ENCODE results near the gene CDHR4. TPM values are rescaled to one million over a fixed set of nuclear protein-coding genes. Genes with fewer than 3 reads are reported as not detected.

Gene CDHR4
- total RNA-seq, 1 donor from 2014 or later = not detected

DNA sequence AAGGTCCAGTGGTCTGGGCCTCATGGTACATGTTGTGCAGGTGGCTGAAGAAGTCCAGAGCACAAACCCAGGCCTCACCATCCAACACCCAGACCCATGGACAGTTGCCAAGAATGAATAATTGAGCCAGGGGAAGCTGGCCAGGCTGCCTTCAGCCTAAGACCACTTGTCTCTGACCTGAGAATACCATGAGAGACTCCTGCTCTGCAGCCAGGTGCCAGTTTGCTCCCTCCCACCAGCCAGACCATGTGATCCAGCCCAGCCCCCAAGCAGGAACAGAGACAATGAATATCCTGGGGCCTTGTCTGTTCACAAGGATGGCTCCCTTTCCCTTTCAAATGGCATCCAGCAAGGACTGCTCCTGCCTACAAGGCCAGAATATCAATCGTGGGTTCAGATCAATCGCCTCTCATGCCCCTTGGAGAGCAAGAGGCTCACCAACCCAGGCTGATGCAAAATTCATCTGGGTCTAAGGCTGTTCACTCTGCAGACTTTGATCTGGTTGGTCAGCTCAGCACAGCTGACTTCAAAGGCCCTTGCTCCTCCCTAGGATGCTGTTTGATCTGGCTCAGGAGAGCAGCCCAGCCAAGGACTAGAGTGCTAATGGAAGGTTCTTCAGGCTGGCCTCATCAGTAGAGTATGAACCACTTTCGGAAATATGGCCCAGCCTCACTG lies 43.3 kb upstream of the CDHR4 start:
- Histone ChIP-seq H3K79me2 (ENCODE audit: low read depth) (no peaks in the 10 kb centered on the region), H2AFZ (replicated peaks) (no peak overlapping the region), H3K9ac (no peak overlapping the region), H3K4me2 (no peak overlapping the region), H3K27me3 (no peaks in the 10 kb centered on the region), H3F3A (ENCODE audit: low read depth) (no peaks in the 10 kb centered on the region), H3K4me1 (no peaks in the 10 kb centered on the region), H4K20me1 (ENCODE audit: low read depth) (no peaks in the 10 kb centered on the region), H3K4me3 (no peak overlapping the region), H3K27ac (no peak overlapping the region), H3K9me3 (ENCODE audit: low read depth) (no peaks in the 10 kb centered on the region), H3K36me3 (no peaks in the 10 kb centered on the region)
- H3K4me1 Mint-ChIP-seq = peaks cover 5% of the 10 kb centered on the region
- H3K9me3 Mint-ChIP-seq = no peaks in the 10 kb centered on the region
- no peak overlapping the region for H3K4me3 Mint-ChIP-seq
- H3K27ac Mint-ChIP-seq = no peak overlapping the region
- H3K36me3 Mint-ChIP-seq = peaks cover 11% of the 10 kb centered on the region
- TF ChIP-seq EZH2phosphoT487 (IDR thresholded peaks at IDR 0.05) = no peak
- TF ChIP-seq, protein P1, sequence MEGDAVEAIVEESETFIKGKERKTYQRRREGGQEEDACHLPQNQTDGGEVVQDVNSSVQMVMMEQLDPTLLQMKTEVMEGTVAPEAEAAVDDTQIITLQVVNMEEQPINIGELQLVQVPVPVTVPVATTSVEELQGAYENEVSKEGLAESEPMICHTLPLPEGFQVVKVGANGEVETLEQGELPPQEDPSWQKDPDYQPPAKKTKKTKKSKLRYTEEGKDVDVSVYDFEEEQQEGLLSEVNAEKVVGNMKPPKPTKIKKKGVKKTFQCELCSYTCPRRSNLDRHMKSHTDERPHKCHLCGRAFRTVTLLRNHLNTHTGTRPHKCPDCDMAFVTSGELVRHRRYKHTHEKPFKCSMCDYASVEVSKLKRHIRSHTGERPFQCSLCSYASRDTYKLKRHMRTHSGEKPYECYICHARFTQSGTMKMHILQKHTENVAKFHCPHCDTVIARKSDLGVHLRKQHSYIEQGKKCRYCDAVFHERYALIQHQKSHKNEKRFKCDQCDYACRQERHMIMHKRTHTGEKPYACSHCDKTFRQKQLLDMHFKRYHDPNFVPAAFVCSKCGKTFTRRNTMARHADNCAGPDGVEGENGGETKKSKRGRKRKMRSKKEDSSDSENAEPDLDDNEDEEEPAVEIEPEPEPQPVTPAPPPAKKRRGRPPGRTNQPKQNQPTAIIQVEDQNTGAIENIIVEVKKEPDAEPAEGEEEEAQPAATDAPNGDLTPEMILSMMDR (IDR thresholded peaks at IDR 0.05) = no peak
- TF ChIP-seq EZH2 (IDR thresholded peaks at IDR 0.05) = no peak
- no peak for DNase-seq (ENCODE audit: low spot score)
- peaks cover 6% of the 10 kb centered on the region for H3K27me3 Mint-ChIP-seq (ENCODE audit: insufficient read depth, low read depth)

DNA sequence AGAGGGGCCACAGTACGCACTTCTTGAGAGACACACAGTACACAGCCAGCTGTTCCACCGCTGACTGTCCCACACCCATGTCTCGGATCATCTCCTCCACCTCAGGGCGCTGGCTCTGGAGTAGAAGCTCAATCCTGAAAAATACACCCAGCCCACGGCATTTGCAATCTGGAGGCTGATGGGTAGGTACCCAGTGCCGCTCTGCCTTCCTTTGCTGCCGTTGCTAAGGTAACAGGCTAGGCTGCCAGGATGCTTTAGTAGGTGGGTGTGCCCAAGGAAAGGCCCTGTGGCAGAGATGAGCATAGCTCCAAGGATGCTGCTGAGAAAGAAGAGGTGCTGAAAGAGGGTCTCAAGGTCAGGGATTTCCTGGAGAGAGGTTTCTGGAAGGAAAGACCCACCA lies 42.1 kb upstream of the CDHR4 start:
- Histone ChIP-seq H3F3A (ENCODE audit: low read depth) (no peaks in the 10 kb centered on the region), H3K27ac (no peak overlapping the region), H3K4me2 (no peak overlapping the region), H3K9me3 (ENCODE audit: low read depth) (no peaks in the 10 kb centered on the region), H3K36me3 (no peaks in the 10 kb centered on the region), H3K4me1 (no peaks in the 10 kb centered on the region), H3K9ac (no peak overlapping the region), H2AFZ (replicated peaks) (no peak overlapping the region), H3K79me2 (ENCODE audit: low read depth) (no peaks in the 10 kb centered on the region), H3K27me3 (no peaks in the 10 kb centered on the region), H4K20me1 (ENCODE audit: low read depth) (no peaks in the 10 kb centered on the region), H3K4me3 (no peak overlapping the region)
- peaks cover 11% of the 10 kb centered on the region for H3K36me3 Mint-ChIP-seq
- H3K27ac Mint-ChIP-seq = no peak overlapping the region
- no peaks in the 10 kb centered on the region for H3K9me3 Mint-ChIP-seq
- DNase-seq (ENCODE audit: low spot score) = no peak
- no peak overlapping the region for H3K4me3 Mint-ChIP-seq
- peaks cover 5% of the 10 kb centered on the region for H3K4me1 Mint-ChIP-seq
- TF ChIP-seq, protein P1 (IDR thresholded peaks at IDR 0.05) = no peak
- no peak for TF ChIP-seq EZH2phosphoT487 (IDR thresholded peaks at IDR 0.05)
- no peak for TF ChIP-seq EZH2 (IDR thresholded peaks at IDR 0.05)
- H3K27me3 Mint-ChIP-seq (ENCODE audit: insufficient read depth, low read depth) = peaks cover 6% of the 10 kb centered on the region

DNA sequence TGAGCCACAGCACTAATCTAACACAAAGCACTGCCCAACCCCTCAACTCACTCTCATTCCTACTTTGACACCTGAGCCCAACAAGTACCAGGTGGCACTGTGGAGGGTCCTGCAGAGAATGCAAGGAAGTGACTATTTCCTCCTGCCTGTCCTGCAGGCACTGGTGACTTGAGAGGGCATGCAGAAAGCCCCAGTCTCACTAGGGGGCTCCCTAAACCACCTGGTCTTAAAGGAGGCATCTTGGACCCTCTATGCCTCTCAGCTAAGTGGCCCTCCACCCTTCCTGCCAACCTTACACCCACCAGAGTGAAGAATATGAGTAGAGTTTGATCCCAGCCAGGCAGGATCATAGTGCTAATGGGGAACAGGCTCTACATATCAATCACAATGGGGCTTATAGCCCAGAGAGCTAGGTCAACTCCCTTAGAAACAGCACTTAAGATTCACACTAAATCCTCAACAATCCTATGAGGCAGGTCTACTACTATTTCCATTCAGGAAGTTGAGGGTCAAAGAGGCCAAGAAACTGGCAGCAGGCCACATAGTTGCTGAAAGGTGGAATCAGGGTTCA lies 41.5 kb upstream of the CDHR4 start:
- Histone ChIP-seq H3K27ac (no peak overlapping the region), H3K4me2 (no peak overlapping the region), H3K4me1 (no peaks in the 10 kb centered on the region), H3F3A (ENCODE audit: low read depth) (no peaks in the 10 kb centered on the region), H2AFZ (replicated peaks) (no peak overlapping the region), H3K9ac (no peak overlapping the region), H3K79me2 (ENCODE audit: low read depth) (no peaks in the 10 kb centered on the region), H3K9me3 (ENCODE audit: low read depth) (no peaks in the 10 kb centered on the region), H3K27me3 (no peaks in the 10 kb centered on the region), H3K4me3 (no peak overlapping the region), H4K20me1 (ENCODE audit: low read depth) (no peaks in the 10 kb centered on the region), H3K36me3 (no peaks in the 10 kb centered on the region)
- peak; percentile 45 for DNase-seq (ENCODE audit: low spot score)
- TF ChIP-seq EZH2 (IDR thresholded peaks at IDR 0.05) = no peak
- TF ChIP-seq, protein P1 (IDR thresholded peaks at IDR 0.05) = peak; percentile 50
- no peak for TF ChIP-seq EZH2phosphoT487 (IDR thresholded peaks at IDR 0.05)
- H3K36me3 Mint-ChIP-seq = peaks cover 11% of the 10 kb centered on the region
- H3K4me3 Mint-ChIP-seq = no peak overlapping the region
- H3K4me1 Mint-ChIP-seq = peaks cover 5% of the 10 kb centered on the region
- H3K27ac Mint-ChIP-seq = no peak overlapping the region
- peaks cover 6% of the 10 kb centered on the region for H3K27me3 Mint-ChIP-seq (ENCODE audit: insufficient read depth, low read depth)
- no peaks in the 10 kb centered on the region for H3K9me3 Mint-ChIP-seq
